HepG2 (cell line): ENCODE data around the gene MASP2. TPM values are rescaled to one million over a fixed set of nuclear protein-coding genes. Genes with fewer than 3 reads are reported as not detected.
"Not testable (repeated sequence)": the region's sequence is repeated elsewhere in the genome, so short reads cannot be mapped to it uniquely, and the experiment has no call there.

ENCODE experiments used
- ATAC-seq: fragments of 200-7000 bp; cut with Tn5 transposase; 3 replicates; pipeline ENCODE4 v1.9.1; 2020; ENCODE audit warnings: mild to moderate bottlenecking, moderate library complexity
- BruUV-seq: library from RNA; stranded (reverse); fragments of 400-500 nt; replicated peaks from 2 replicates; lab custom pipeline; 2021; lab: Mats Ljungman, UMichigan
- CTCF ChIA-PET: fragments of 300-600 bp; formaldehyde crosslinking; extraction: SDS; loops from one replicate; lab custom pipeline; 2021; ENCODE audit warnings: low total read pairs, inconsistent platforms, low intra/inter-chr PET ratio; lab: Yijun Ruan, JAX
- POLR2A ChIA-PET: fragments of 350-600 bp; sonication (Branson Sonifier 250); formaldehyde crosslinking; loops from one replicate; lab custom pipeline; 2020; ENCODE audit warnings: antibody characterized with exemption, inconsistent platforms; lab: Yijun Ruan, JAX
- DNase-seq: peaks from one replicate; pipeline ENCODE4 v3.0.0-alpha.2; 2015; ENCODE audit warnings: low spot score
- FAIRE-seq: peaks from 3 replicates; lab custom pipeline; 2011; peaks lifted over from hg19 to GRCh38; lab: Jason Lieb, UNC
- H2AFZ ChIP-seq: one replicate; pipeline ENCODE4 v1.6.1; 2011; ENCODE audit warnings: low read length, inconsistent platforms
- H3K27ac ChIP-seq: fragments of 300-600 bp; 3 replicates; pipeline ENCODE4 v1.8.0; 2011; ENCODE audit warnings: mixed run types, mild to moderate bottlenecking, mixed read lengths, low read length, inconsistent platforms; ENCODE audit not compliant: insufficient read depth; ENCODE audit errors: extremely low read length
- H3K27me3 ChIP-seq, 2 experiments: fragments of 200-600 bp in 1 of 2; 2 replicates in 1 of 2; 3 replicates in 1 of 2; pipeline versions ENCODE4 v1.6.0 to v1.8.0; 2011; ENCODE audit warnings: low read length in 2 of 2, mild to moderate bottlenecking in 2 of 2, moderate library complexity in 2 of 2, inconsistent platforms in 1 of 2; ENCODE audit not compliant: insufficient read depth in 2 of 2, control insufficient read depth in 1 of 2
- H3K36me3 ChIP-seq, 2 experiments: fragments of 200-600 bp in 1 of 2; replicated peaks in 1 of 2; 2 replicates in 1 of 2; 3 replicates in 1 of 2; pipeline versions ENCODE4 v1.5.1 to v1.8.0; 2011; ENCODE audit warnings: low read length in 2 of 2, inconsistent platforms in 1 of 2; ENCODE audit not compliant: insufficient read depth in 2 of 2, control insufficient read depth in 1 of 2
- H3K4me1 ChIP-seq: 2 replicates; pipeline ENCODE4 v1.5.1; 2012; ENCODE audit warnings: low read length, inconsistent platforms; ENCODE audit not compliant: insufficient read depth
- H3K4me2 ChIP-seq: 2 replicates; pipeline ENCODE4 v1.6.0; 2011; ENCODE audit warnings: low read depth, low read length, inconsistent platforms
- H3K4me3 ChIP-seq, 3 experiments: fragments of 200-600 bp in 1 of 3; sonication (generic), shearing (Covaris generic) in 1 of 3; replicated peaks in 1 of 3; 2 replicates each; pipeline ENCODE4 v1.5.1; 2011 to 2016; ENCODE audit warnings: low read length in 3 of 3, inconsistent platforms in 2 of 3, low read depth in 2 of 3, mild to moderate bottlenecking in 2 of 3, control low read depth in 1 of 3, mixed read lengths in 1 of 3; ENCODE audit not compliant: insufficient read depth in 1 of 3
- H3K79me2 ChIP-seq: one replicate; pipeline ENCODE4 v1.6.1; 2011; ENCODE audit warnings: low read length, inconsistent platforms; ENCODE audit not compliant: insufficient read depth
- H3K9ac ChIP-seq: 2 replicates; pipeline ENCODE4 v1.6.0; 2011; ENCODE audit warnings: mild to moderate bottlenecking, low read depth, low read length, inconsistent platforms; ENCODE audit not compliant: insufficient read depth
- H3K9me3 ChIP-seq: 2 replicates; pipeline ENCODE4 v1.5.1; 2012; ENCODE audit warnings: mild to moderate bottlenecking, low read length
- H4K20me1 ChIP-seq: 2 replicates; pipeline ENCODE4 v1.6.0; 2011; ENCODE audit warnings: inconsistent platforms, mild to moderate bottlenecking, low read length, moderate library complexity; ENCODE audit not compliant: insufficient read depth
- ATF1 ChIP-seq: IDR thresholded peaks from 2 replicates; pipeline ENCODE4 v1.6.1; 2016; ENCODE audit warnings: mild to moderate bottlenecking, control low read depth
- CREM ChIP-seq, 2 experiments: sonication (generic) in 1 of 2; formaldehyde crosslinking in 1 of 2; IDR thresholded peaks; 2 replicates each; pipeline versions ENCODE4 v1.4.0 to v1.6.1; 2016 to 2020; ENCODE audit warnings: antibody characterized with exemption in 1 of 2, mild to moderate bottlenecking in 1 of 2, missing genetic modification reagents in 1 of 2
- DRAP1 ChIP-seq: IDR thresholded peaks from 2 replicates; pipeline ENCODE4 v1.6.1; 2016; ENCODE audit warnings: missing genetic modification reagents, missing compliant biosample characterization
- KDM5A ChIP-seq: fragments of 200-600 bp; sonication (generic); IDR thresholded peaks from 2 replicates; pipeline ENCODE4 v1.7.0; 2018; ENCODE audit warnings: antibody characterized with exemption, mild to moderate bottlenecking, low read length, borderline replicate concordance
- NFKB2 ChIP-seq: sonication (generic); formaldehyde crosslinking; IDR thresholded peaks from 2 replicates; pipeline ENCODE4 v1.4.0; 2020; ENCODE audit warnings: missing genetic modification reagents, borderline replicate concordance
- PLRG1 ChIP-seq: fragments of 450-650 bp; conservative IDR thresholded peaks from 2 replicates; pipeline ENCODE4 v1.6.1; 2016
- SRSF1 ChIP-seq: fragments of 200-400 bp; formaldehyde crosslinking; optimal IDR thresholded peaks from 2 replicates; pipeline ENCODE3; 2017; ENCODE audit warnings: mild to moderate bottlenecking, low read depth, low read length, moderate library complexity
- ZNF7 ChIP-seq: IDR thresholded peaks from 2 replicates; pipeline ENCODE4 v1.6.1; 2016; ENCODE audit warnings: missing biosample characterization, missing genetic modification reagents
- ZNF703 ChIP-seq: sonication (generic); formaldehyde crosslinking; IDR thresholded peaks from 2 replicates; pipeline ENCODE4 v1.5.1; 2020; ENCODE audit warnings: missing genetic modification reagents, mild to moderate bottlenecking, moderate library complexity, borderline replicate concordance
- WGBS: methylation state at CpG from one replicate; pipeline ENCODE4 v1.1.6; 2017; ENCODE audit warnings: low lambda C conversion rate; 5-methylcytosine and 5-hydroxymethylcytosine counted together
- in situ Hi-C: cut with HindIII; loops from 2 replicates; pipeline ENCODE4 v1.10.0; 2017; ENCODE audit warnings: low pct_unique_long_range_greater_than_20kb; ENCODE audit not compliant: extremely low pct_ligation_motif_present
- intact Hi-C: fragments of 100-400 bp; cut with micrococcal nuclease; formaldehyde crosslinking; loops from one replicate; pipeline ENCODE4 v1.10.0; 2022; ENCODE audit not compliant: unreplicated experiment
- polyA plus RNA-seq, 8 experiments: library from polyadenylated mRNA; depleted of rRNA in 3 of 8; stranded (reverse) in 7 of 8; unstranded in 1 of 8; fragments of >200 nt; fragmentation: Illumina TruSeq in 4 of 8; extraction: Trizol in 4 of 8; gene quantifications; 2 replicates each; pipeline versions ENCODE4 v1.2.1 to v1.2.3, GENCODE V29; 2011 to 2016; ENCODE audit warnings: low read depth in 4 of 8, missing spikeins in 1 of 8, mixed read lengths in 1 of 8; ENCODE audit not compliant: insufficient read depth in 1 of 8
- total RNA-seq, 5 experiments: library from RNA; depleted of rRNA; stranded (reverse); fragments of >200 nt; fragmentation: Illumina TruSeq; extraction: Trizol; gene quantifications; 2 replicates each; pipeline ENCODE4 v1.2.3, GENCODE V29; 2016; ENCODE audit warnings: low read depth in 1 of 5
- TF ChIP-seq, protein P1 (sequence below): fragments of 450-650 bp; IDR thresholded peaks from 2 replicates; pipeline ENCODE4 v1.6.1; 2017; ENCODE audit warnings: mild to moderate bottlenecking
- TF ChIP-seq, protein P2 (sequence below): sonication (generic); formaldehyde crosslinking; IDR thresholded peaks from 2 replicates; pipeline ENCODE4 v1.8.0; 2022; ENCODE audit warnings: missing genetic modification reagents, mild to moderate bottlenecking, borderline replicate concordance

Gene MASP2
- total and polyA plus RNA-seq, 2 of the 13 experiments (the other 11 are each of a cell fraction or from before 2014, with no cell fraction given): 7.1 to 11.8 TPM

DNA sequence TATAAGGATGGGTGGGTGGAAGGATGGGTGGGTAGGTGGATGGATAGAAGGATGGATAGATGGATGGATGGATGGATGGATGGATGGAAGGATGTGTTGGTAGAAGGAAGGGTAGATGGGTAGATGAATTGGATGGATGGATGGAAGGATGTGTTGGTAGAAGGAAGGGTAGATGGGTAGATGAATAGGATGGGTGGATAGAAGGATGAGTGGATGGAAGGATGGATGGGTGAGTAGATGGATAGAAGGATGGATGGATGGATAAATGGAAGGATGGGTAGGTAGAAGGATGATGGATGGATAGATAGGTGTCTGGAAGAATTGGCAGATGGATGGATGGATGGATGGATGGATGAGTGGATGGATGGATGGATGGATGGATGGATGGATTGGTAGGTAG lies 6.0 kb downstream of the MASP2 start (continued):
- TF ChIP-seq, protein P1, sequence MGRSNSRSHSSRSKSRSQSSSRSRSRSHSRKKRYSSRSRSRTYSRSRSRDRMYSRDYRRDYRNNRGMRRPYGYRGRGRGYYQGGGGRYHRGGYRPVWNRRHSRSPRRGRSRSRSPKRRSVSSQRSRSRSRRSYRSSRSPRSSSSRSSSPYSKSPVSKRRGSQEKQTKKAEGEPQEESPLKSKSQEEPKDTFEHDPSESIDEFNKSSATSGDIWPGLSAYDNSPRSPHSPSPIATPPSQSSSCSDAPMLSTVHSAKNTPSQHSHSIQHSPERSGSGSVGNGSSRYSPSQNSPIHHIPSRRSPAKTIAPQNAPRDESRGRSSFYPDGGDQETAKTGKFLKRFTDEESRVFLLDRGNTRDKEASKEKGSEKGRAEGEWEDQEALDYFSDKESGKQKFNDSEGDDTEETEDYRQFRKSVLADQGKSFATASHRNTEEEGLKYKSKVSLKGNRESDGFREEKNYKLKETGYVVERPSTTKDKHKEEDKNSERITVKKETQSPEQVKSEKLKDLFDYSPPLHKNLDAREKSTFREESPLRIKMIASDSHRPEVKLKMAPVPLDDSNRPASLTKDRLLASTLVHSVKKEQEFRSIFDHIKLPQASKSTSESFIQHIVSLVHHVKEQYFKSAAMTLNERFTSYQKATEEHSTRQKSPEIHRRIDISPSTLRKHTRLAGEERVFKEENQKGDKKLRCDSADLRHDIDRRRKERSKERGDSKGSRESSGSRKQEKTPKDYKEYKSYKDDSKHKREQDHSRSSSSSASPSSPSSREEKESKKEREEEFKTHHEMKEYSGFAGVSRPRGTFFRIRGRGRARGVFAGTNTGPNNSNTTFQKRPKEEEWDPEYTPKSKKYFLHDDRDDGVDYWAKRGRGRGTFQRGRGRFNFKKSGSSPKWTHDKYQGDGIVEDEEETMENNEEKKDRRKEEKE: no peak
- TF ChIP-seq DRAP1 (CRISPR knock-in tag) (no peak), ATF1 (no peak), ZNF703 (no peak), SRSF1 (no peak), ZNF7 (CRISPR knock-in tag) (no peak), PLRG1 (no peak), CREM (IDR thresholded peaks at IDR 0.05) (no peak), CREM (CRISPR knock-in tag; IDR thresholded peaks at IDR 0.05) (no peak), KDM5A (no peak), NFKB2 (no peak)
- TF ChIP-seq, protein P2, sequence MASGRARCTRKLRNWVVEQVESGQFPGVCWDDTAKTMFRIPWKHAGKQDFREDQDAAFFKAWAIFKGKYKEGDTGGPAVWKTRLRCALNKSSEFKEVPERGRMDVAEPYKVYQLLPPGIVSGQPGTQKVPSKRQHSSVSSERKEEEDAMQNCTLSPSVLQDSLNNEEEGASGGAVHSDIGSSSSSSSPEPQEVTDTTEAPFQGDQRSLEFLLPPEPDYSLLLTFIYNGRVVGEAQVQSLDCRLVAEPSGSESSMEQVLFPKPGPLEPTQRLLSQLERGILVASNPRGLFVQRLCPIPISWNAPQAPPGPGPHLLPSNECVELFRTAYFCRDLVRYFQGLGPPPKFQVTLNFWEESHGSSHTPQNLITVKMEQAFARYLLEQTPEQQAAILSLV (CRISPR knock-in tag): no peak

GRCh38 chr1:11040105-11040429 lies 7.0 kb downstream of the MASP2 start:
- intact Hi-C loops, CTCF ChIA-PET, H3K27ac ChIP-seq, H3K27me3 ChIP-seq, H3K4me3 ChIP-seq, H3K4me1 ChIP-seq, POLR2A ChIA-PET, H3K9ac ChIP-seq, DNase-seq, H3K36me3 ChIP-seq, H3K79me2 ChIP-seq, BruUV-seq, H2AFZ ChIP-seq, ATAC-seq, H3K4me2 ChIP-seq, H3K9me3 ChIP-seq, FAIRE-seq, H4K20me1 ChIP-seq: not testable (repeated sequence)
- WGBS: 86% methylated on average over 7 of the region's 7 CpGs
- in situ Hi-C loops: loop anchor here (25.0 kb wide), 1 partner anchor 597 kb away; no protein-coding TSS in a partner anchor
